ENCODE data around the gene GNAI3. TPM values are rescaled to one million over a fixed set of nuclear protein-coding genes. Genes with fewer than 3 reads are reported as not detected.
A peak's percentile ranks its signal among the peaks of the same experiment; 100 is the strongest.

GNAI3 gene
- total RNA-seq, 2 experiments from 2014 or later = 3.8 to 6.1 TPM

GRCh38 chr1:109531380-109531779 is 17.0 kb upstream of the GNAI3 start:
- Histone ChIP-seq H2AFZ (ENCODE audit: low read length) (0 out of 2 replicates have a peak overlapping the region, but pooled peaks have one; percentile 100), H3K36me3 (ENCODE audit: insufficient read depth, low read length) (no peaks in the 10 kb centered on the region), H3K4me2 (ENCODE audit: low read length) (no peak overlapping the region), H3K79me2 (ENCODE audit: insufficient read depth, low read depth, low read length) (no peaks in the 10 kb centered on the region), H3K4me1 (ENCODE audit: insufficient read depth, low read length, poor library complexity, severe bottlenecking) (peaks cover 6% of the 10 kb centered on the region), H3K9me3 (ENCODE audit: low read length) (no peaks in the 10 kb centered on the region), H3K27ac (ENCODE audit: low read depth, low read length, poor library complexity, severe bottlenecking) (no peak overlapping the region), H3K9me2 (ENCODE audit: insufficient read depth, low read length) (no peaks in the 10 kb centered on the region), H3K4me3 (ENCODE audit: low read depth, low read length, poor library complexity, severe bottlenecking) (no peak overlapping the region), H4K20me1 (ENCODE audit: insufficient read depth, low read length) (no peaks in the 10 kb centered on the region)
- ChIA-PET POLR2A (interaction anchor here (0.6 to 1.2 kb wide), 7 partner anchors 8 to 105 kb away, joined by 3 to 5 read pairs (median 4); partner anchors contain the start of gene PSMA5), CTCF (ENCODE audit: unreplicated experiment) (interaction anchor here (2.0 to 2.2 kb wide), 2 partner anchors 15 to 38 kb away, joined by 9 to 35 read pairs; partner anchors contain the start of gene CYB561D1)
- intact Hi-C loops (cut with micrococcal nuclease; ENCODE audit: unreplicated experiment) = no loop called here
- no TSS peak for BruUV-seq (replicated peaks)
- TF ChIP-seq CTCF (conservative IDR thresholded peaks at IDR 0.05; ENCODE audit: low read length) = no peak
- no peak for TF ChIP-seq EZH2phosphoT487 (IDR thresholded peaks at IDR 0.05; ENCODE audit: borderline replicate concordance, low read depth, low read length)
- no peak for DNase-seq (ENCODE audit: low spot score)

GRCh38 chr1:109531826-109532364 is 16.5 kb upstream of the GNAI3 start:
- peak overlapping the region; percentile 100; the same call in 1 of the 2 replicates for H2AFZ ChIP-seq (ENCODE audit: low read length)

More at GRCh38 chr1:109531826-109532364, 16.5 kb upstream of the GNAI3 start:
- H3K36me3 ChIP-seq (ENCODE audit: insufficient read depth, low read length) = no peaks in the 10 kb centered on the region
- H3K4me3 ChIP-seq (ENCODE audit: low read depth, low read length, poor library complexity, severe bottlenecking) = no peak overlapping the region
- H3K79me2 ChIP-seq (ENCODE audit: insufficient read depth, low read depth, low read length) = no peaks in the 10 kb centered on the region
- intact Hi-C loops (cut with micrococcal nuclease; ENCODE audit: unreplicated experiment) = loop anchor here (1.0 to 2.0 kb wide), 7 partner anchors 34 to 331 kb away; partner anchors contain the start of gene PSMA5
- no TSS peak for BruUV-seq (replicated peaks)
- ChIA-PET CTCF (ENCODE audit: unreplicated experiment) (interaction anchor here (0.7 to 2.2 kb wide), 13 partner anchors 13 to 278 kb away, joined by 3 to 35 read pairs (median 4); partner anchors contain the start of genes AMIGO1, CYB561D1 and GNAI3), POLR2A (interaction anchor here (0.6 to 1.3 kb wide), 11 partner anchors 9 to 133 kb away, joined by 3 to 5 read pairs (median 4); partner anchors contain the start of genes ATXN7L2, PSMA5 and SORT1)
- H3K4me1 ChIP-seq (ENCODE audit: insufficient read depth, low read length, poor library complexity, severe bottlenecking) = peaks cover 6% of the 10 kb centered on the region
- H3K4me2 ChIP-seq (ENCODE audit: low read length) = peak overlapping the region; percentile 95
- no peak overlapping the region for H3K27ac ChIP-seq (ENCODE audit: low read depth, low read length, poor library complexity, severe bottlenecking)
- no peaks in the 10 kb centered on the region for H4K20me1 ChIP-seq (ENCODE audit: insufficient read depth, low read length)
- TF ChIP-seq CTCF (conservative IDR thresholded peaks at IDR 0.05; ENCODE audit: low read length) (no peak), EZH2phosphoT487 (IDR thresholded peaks at IDR 0.05; ENCODE audit: borderline replicate concordance, low read depth, low read length) (no peak)
- H3K9me2 ChIP-seq (ENCODE audit: insufficient read depth, low read length) = no peaks in the 10 kb centered on the region
- H3K9me3 ChIP-seq (ENCODE audit: low read length) = no peaks in the 10 kb centered on the region
- no peak for DNase-seq (ENCODE audit: low spot score)

All from OCI-LY7 (cell line).